IPS-NIHi7 (cell line): Measurements from ENCODE around the gene LRRC4C.

Experiments
- DNase-seq: peaks from one replicate; pipeline ENCODE4 v3.0.0; 2012; ENCODE audit warnings: mixed read lengths; ENCODE audit errors: extremely low spot score

LRRC4C gene

GRCh38 chr11:41118521-41118920 is 340.9 kb downstream of the LRRC4C start:
- no peak for DNase-seq

DNA sequence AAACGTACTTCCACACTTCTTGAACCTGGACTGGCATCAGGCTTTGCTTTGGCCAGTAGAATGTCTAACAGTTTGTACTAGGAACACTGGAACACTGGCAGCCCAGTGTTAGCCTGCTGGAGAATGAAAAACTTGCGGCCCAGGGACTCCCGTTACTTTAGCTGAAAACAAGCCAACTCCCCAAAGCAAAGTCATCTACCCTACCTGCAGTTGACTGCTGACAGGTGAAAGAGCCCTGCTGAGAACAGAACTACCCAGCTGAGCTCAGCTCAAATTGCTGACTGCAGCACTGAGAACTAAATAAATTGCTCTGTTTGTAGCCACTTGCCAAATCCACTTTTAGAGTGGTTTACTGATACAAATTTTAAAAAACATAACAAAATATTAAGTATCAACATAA is 342.5 kb downstream of the LRRC4C start:
- peak; percentile 58 for DNase-seq

DNA sequence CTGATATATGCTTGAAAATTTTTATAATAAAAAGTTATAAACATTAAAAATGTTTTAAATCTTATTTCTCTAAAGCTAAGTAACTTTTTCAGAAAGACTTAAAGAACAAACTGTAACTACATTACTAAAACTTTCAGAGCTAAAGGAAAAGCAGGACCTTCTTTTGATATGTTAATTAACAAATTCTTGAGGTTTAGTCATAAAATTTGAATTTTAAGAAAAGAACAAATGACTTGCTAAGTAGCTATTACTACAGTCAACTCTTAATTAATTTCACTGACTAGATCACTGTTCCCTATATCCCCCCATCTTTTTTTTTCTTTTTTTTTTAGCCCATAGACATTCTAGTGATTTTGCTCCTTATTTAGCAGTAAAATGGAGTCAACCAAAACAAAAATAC is 344.4 kb downstream of the LRRC4C start:
- DNase-seq, result no peak

DNA sequence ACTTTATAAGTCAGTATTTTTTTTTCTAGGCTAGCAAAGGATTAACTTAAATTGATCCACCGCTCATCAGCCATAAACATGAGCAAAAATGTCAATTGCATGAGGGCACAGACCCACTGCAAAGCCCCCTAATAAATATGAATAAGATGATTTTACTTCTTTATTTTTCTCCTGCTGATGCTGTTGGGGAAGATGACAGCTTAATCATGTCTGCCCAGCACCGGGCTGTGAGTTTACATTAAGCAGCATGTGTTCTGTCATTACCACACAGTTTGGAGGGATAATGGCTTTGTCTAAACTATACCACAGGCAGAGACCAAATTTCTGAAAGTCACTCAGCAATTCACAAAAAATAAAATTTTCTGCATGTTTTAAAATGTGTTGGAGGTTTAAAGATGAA is 346.3 kb downstream of the LRRC4C start:
- no peak for DNase-seq

DNA sequence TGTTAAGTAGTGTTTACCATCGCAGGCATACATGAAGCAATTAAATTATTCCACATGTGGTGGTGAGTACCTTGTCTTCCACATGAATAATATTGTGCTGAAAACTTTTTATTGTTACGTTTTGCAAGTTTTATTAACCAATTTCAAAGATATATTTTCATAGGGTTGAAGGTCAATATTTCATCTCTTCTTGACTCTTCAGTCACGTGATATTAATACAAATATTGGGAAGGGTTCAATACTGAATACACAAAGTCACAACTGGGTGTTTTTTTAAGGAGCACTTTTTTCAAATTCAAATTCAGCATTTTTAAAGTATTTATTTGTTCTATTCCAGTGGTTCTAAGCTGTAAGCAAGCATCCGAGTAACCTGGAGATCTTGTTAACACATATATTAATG is 348.9 kb downstream of the LRRC4C start:
- no peak for DNase-seq

DNA sequence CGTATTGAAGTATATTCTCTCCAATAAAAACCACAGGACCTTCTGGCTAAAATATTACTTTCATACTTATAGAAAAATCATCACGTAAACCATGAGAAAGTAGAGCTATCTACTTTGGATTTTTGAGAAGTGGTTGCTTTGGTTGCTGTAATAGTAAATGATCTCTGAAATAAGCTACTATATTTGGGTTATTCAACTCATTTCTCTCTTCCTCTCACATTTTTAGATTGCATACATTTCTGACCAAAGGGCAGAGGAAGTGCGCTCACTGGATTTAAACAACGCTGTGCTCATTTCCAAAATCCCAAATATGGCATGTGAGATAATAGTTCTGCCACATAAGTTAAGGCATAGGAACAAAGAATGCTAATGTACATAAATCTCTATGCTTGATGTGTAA is 357.0 kb downstream of the LRRC4C start:
- DNase-seq, result no peak

GRCh38 chr11:41099654-41100053 is 359.8 kb downstream of the LRRC4C start:
- no peak for DNase-seq

DNA sequence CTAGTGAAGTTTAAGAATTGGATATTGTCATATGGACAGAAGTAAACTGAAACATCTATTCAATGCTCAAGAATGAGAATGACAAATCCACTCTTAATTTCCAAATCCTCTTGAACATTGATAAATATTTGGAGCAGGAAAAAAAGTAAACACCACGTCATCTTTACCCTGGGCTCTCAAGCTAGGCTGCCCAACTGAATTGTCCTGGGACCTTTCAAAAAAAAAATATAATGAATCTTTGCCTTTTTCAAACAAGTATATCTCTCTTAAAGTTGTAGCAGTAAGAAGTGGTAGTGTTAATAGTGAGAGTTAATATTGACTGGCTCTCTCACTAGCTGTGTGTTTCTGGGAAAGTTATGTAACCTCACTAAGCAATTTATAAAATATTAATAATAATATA is 374.3 kb downstream of the LRRC4C start:
- no peak for DNase-seq

- DNase-seq, result no peak
Observed at GRCh38 chr11:41081756-41082285, 377.6 kb downstream of the LRRC4C start.

GRCh38 chr11:41074318-41074717 is 385.1 kb downstream of the LRRC4C start:
- no peak for DNase-seq

DNA sequence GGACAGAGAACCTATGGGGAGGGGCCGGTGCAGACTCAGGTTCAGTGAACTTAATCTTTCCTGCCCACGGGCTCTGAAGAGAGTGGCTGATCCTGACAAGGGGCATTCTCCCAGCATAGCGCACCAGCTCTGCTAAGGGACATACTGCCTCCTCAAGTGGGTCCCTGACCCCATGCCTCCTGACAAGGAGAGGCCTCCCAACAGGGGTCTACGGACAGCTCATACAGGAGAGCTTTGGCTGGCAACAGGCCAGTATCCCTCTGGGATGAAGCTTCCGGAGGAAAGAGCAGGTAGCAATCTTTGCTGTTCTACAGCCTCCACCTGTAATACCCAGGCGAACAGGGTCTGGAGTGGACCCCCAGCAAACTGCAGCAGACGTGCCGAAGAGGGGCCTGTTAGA is 394.0 kb downstream of the LRRC4C start:
- DNase-seq, result no peak

GRCh38 chr11:41058138-41058537 is 401.3 kb downstream of the LRRC4C start:
- DNase-seq, result no peak

DNA sequence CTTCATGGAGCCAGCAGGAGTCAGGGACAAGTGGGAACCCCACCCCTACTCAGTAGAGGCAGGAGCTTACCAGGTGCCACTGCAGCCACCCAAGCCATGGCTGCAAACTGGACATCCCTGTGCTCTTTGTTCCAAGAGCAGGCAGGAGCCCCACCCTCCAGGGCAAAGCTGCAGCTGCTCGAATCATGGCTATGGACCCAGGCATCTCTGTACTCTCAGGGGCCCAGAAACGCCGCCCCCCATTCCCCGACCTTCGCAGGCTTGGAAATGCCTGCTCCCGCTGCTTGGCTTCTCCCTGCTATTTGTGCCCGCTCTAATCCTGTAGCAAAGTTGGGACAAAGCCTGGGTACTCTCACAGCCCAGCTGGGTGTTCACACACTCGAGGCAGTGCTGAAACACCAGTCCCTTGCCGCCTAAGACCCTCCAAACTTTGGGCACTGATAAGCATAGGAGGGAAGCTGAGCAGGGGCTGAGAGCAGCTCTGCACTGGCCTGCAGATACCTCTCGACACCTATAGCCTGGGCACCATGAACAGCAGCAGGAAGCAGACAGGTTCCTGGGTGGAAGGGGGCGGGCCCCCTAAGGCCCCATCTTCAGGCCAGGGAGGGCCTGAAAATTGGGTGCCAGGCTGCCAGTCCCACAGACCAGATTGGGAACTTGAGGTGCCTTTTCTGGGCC is 402.4 kb downstream of the LRRC4C start:
- DNase-seq, result no peak

GRCh38 chr11:41053894-41054293 is 405.6 kb downstream of the LRRC4C start:
- DNase-seq, result no peak

DNA sequence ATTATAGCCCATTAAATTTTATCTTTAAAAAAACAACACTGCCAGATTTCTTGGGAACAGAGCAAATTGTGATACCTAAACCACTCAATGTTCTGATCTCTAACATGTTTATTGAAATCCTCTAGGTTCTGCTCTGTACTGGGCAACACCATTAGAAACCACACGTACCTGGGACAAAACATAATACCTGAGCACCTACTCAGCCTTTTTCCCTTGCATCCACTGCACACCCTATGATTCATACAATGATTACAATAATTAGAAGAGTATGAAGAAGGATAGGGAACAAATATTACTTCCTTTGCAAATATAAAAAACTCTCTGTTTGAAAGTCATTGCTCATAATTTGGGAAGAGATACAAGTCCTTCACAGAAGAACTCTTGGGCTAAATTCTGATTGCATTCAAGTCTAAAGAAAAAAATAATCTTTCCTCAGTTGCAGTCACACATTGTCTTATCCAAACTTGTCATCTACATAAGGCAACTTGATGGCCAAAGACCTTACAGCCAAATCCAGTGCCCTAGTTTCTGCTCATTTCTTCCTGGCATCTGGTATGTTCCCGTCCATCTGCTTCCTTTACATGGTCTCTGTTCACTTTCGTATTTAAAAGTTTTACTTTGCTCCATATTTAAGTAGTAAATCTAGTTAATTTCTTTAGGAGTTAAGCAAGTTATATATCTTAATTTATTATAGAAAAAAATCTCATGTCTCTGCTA is 407.4 kb downstream of the LRRC4C start:
- DNase-seq, result no peak

DNA sequence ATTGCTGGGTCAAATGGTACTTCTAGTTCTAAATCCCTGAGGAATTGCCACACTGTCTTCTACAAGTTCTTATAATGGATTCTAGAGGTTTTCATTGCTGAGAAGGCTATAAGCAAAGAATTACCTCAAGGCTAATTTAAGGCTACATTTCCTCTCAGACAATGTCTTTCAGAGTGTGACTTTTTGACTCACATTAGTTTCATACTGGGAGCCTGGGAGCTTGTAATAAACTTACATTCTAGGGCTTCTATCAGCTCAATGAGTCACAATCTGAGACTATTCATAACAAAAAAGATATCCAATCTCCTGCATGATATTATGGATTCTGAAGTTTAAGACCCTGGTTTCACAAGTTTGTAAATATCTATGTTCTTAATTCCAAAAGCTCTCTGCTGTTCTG is 408.7 kb downstream of the LRRC4C start:
- DNase-seq, result no peak

GRCh38 chr11:41047229-41047628 is 412.2 kb downstream of the LRRC4C start:
- no peak for DNase-seq

- no peak for DNase-seq
Observed at GRCh38 chr11:41045266-41045665, 414.2 kb downstream of the LRRC4C start.

DNA sequence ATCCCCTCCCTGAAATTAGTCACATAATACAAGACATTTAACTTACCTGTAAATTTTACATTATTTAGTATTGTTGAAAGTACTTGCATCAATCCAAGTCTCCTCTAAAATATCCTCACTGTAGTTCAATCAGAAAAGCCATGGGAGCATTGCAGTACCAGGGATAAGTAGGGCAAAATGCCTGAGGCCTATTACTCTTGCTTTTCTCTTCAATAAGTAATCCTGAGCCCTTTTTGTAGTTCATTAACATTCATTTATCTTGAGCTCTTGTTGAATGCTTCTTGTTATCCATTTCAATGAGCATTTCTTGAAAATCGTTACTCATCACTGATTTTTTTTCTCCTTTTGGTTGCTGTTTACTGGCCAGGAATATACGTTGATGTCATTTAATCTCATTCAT is 414.7 kb downstream of the LRRC4C start:
- DNase-seq, result no peak

DNA sequence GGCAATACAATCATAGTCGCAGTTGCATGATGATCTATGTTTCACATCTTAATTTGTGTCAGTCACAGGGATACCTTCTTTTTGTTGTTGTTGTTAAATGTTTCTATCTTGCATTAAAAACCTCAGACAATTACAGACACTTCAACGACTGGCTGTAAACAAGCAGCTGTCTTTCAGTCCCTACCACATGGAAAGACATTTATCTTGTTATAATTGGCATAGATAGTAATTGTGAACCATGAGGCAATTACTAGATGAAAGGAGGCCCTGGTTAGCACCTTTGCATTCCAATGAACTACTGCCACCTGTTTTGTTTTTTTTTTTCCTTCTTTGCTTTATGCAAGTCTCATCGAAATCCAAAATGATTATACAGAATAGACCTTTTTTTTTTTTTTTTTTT is 416.8 kb downstream of the LRRC4C start:
- DNase-seq, result no peak

DNA sequence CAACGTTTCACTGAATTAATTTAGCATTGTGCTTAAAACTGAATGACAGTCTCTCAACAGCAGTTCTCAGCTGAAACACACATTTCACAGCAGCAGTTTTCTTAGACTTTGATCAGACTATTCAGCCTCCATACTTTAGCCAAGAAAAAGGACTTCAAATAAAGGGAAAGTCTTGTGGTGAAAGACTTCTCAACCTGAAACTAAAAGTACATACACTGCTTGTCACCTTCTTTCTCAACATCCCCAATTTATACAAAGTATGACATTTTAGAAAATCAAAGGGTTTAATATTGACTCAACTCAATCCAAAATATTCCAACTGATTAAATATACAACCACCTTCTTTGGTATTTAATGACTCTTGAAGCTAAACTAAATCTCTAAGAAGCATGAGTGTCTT is 419.0 kb downstream of the LRRC4C start:
- DNase-seq, result no peak

- DNase-seq, result no peak
Observed at GRCh38 chr11:41039592-41039991, 419.9 kb downstream of the LRRC4C start.

DNA sequence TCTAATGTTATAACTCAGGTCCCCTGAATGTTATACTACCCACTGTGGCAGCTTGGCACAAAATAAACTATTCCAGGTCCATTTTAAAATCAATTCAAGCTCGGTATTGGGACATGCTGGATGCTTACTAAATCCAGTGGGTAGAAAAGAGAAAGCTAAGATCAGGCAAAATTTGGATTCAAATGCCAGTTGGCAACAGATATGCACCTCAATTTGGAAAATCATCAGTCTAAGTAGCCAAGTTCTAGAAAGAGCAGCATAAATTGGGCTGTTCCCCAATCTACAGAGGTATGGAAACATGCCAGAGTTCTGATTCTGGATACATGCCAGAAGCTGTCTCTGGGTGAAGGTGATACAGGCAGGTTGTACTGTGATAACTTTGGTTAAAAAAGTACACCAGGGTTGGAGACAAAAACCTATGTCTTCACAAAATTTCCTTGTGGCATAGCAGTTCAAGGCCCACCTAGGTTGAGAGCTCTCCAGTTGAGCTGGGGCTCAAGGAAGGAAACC is 427.8 kb downstream of the LRRC4C start:
- DNase-seq, result no peak
